Mesenteric fat pad (tissue), 1 donor: ENCODE measurements around the gene SULT2A1. TPM values are rescaled to one million over a fixed set of nuclear protein-coding genes. Genes with fewer than 3 reads are reported as not detected.
"Not testable (repeated sequence)": the region's sequence is repeated elsewhere in the genome, so short reads cannot be mapped to it uniquely, and the experiment has no call there.

ENCODE experiments used
- DNase-seq: peaks from one replicate; pipeline ENCODE4 v3.0.0-alpha.2; 2020; ENCODE audit warnings: low spot score
- total RNA-seq: library from RNA; stranded (reverse); fragmentation: NEBNext Ultra II Directional; extraction: Animal tissue kit (Norgen Biotek cat#: 25700); gene quantifications from one replicate; pipeline ENCODE4 v1.2.1, GENCODE V29; 2021
- donor health status: DM: yes; HTN: yes; CAD: no.

SULT2A1 gene
- total RNA-seq, 1 donor from 2014 or later: not detected

DNA sequence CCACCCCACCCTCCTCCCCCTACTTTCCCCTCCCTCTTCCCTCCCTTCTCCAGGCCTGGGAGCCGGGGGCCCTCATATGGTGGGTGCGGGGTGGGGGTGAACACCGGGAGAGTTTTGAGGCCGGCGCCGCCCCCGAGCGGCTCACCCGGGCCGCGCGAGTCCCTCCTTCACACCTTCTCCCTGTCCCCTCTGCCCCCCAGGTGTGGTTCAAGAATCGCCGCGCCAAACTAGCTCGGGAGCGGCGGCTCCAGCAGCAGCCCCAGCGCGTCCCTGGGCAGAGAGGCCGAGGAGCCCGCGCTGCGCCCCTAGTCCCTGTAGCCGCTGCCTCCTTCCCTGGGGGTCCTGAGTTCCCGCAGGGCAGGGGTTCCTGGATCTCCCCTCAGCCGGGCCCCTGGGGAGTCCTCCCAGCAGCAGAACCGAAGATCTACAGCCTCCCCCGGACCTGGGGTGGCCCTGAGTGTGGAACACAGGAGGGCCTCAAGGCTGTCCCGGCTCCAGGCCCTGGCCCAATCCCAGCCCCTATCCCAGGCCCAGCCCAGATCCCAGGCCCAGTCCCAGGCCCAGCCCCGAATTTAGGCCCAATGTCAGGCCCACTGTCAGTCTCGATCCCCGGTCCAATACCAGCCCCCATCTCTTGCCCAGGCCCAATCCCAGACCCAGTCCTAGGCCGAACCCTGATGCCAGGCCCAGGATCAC is 25.4 kb downstream of the SULT2A1 start:
- no peak for DNase-seq

DNA sequence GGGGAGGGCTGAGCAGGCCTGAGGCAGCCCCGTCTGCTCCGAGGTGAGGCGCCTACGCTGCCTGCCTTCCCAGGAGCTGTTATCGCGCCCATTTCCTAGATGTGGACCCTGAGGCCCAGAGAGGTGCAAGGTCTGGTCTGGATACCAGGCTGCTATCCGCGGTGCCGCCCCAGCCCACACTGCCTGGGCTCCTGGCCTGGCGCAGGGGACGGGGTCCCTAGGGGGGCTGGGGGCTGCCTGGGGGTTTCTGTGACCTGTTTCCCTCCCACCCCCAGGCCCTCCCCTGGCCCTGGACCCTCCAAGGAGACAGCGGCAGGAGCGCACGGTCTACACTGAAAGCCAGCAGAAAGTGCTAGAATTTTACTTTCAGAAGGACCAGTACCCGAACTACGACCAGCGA is 26.3 kb downstream of the SULT2A1 start:
- DNase-seq: not testable (repeated sequence)

DNA sequence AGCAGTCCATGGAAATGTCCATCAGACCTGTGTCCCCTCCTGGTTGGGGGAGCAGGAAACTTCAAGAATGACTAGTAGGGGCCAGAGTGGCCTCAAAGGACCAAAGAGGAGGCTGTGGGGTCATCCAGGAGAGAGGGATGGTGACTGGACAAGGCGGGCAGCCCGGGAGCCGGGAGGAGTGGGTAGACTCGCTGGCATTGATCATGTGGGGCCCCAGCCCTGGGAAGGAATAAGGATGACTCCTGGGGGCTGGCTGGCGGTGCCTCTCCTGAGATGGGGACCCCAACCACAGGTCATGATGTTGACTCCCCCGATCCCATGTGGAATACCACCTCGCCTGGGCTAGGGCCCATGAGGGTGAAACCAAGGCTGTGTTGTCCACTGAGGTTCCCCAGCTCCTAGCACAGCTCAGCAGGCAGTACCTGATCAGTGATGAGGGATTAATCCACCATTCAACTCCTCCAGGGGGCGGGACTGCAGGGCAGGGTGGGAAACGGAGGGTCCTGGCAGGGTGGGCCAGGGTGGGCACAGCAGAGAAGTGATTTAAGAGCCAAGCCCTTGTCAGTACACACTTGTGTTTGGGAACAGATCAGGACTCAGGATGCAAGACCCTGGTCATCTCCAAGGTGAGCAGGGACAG is 27.3 kb downstream of the SULT2A1 start, which contains the start of gene TPRX2:
Gene TPRX2, plus strand, starts transcription at position 590 of the 640 bp plus-strand sequence. Its CDS starts 12 bp downstream, at position 602.
- not testable (repeated sequence) for DNase-seq

DNA sequence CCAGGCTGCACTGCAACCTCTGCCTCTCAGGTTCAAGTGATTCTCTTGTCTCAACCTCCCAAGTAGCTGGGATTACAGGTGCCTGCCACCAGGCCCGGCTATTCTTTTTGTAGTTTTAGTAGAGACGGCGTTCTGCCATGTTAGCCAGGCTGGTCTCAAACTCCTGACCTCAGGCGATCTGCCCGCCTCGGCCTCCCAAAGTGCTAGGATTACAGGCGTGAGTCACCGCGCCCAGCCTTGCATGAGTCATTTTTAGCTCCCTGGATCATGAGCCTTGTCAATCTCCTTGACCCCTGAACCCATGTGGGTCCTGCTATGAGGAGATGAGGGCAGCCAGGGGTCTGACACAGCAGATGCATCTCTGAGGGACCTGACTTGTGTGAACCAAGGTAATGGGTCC is 27.9 kb downstream of the SULT2A1 start:
- not testable (repeated sequence) for DNase-seq

DNA sequence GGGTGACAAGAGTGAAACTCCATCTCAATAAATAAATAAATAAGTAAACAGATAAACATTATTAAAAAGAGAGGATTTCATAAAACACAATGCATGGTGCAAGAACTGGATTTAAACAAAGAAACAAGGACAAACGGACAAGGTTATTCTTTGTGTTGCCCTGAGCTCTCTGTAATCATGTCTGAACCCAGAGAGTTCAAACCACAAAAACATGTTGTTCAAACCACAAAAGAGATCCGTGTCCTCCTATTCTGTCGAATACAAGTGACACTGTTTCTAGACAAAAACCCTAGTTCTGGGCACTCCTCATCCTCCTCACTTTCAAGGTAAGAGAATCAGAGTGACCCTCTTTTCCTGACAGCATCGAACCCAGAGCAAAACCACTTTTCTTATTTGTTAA is 31.7 kb downstream of the SULT2A1 start:
- DNase-seq: no peak

DNA sequence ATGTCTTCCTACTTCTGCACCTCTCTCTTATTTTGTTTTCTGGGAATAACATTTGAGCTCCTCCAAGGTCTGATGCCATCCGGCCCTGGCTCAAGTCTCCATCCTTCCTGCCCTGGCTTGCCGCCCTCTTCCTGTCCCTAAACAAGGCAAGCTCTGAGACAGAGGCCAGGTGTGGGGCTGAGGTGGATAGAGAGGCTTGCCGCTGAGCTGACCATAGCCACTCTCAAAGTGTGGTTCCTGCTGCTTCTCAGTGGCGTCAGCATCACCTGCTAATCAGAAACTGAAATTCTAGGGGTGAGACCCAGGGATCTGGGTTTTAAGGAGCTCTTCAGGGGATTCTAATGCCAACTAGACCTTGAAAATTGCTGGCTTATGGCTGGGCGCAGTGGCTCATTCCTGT is 33.1 kb downstream of the SULT2A1 start:
- DNase-seq: no peak

DNA sequence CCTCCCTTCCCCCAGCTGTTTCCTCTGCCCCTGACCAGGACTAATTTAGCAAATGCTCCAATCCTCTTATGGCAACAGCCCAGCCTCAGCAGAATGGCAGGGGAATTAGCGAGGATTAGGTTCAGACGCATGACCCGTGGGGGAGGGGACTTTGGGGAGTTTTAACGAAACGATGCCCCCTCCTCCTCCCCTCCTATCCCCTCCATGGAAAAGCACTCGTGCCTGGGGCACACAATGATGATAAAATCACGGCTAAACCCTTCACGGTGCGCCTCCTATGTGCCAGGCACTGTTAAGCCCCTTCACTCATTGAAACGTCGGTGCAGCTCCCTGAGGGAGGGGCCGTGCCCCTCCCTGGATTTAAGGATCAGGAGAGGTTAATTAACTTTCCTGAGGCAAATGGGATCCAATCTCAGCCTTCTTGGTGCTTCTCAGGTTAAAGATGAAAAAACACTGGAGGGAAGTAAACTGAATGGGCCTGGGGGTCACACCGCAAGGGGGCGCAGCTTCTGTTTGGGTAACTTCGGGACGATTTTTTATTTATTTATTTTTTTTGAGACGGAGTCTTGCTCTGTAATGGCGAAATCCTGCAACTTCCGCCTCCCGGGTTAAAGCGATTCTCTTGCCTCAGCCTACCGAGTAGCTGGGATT is 37.2 kb downstream of the SULT2A1 start:
- DNase-seq: no peak

DNA sequence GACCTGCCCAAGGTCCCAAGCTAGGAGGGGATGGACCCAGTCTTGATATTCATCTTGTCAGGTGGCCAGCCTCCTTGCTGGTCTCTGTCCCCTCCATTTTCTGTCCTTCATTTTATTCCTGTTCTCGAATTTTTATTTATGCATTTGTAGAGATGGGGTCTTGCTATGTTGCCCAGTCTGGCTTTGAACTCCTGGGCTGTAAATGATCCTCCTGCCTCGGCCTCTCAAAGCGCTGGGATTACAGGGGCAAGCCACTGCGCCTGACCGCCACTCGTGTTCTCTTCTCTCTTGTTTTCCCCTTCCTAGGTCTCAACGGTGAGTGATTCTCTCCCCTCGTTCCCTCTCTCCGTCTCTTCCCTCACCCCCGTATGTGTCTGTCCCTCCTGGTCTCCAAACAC is 37.7 kb downstream of the SULT2A1 start:
- no peak for DNase-seq

DNA sequence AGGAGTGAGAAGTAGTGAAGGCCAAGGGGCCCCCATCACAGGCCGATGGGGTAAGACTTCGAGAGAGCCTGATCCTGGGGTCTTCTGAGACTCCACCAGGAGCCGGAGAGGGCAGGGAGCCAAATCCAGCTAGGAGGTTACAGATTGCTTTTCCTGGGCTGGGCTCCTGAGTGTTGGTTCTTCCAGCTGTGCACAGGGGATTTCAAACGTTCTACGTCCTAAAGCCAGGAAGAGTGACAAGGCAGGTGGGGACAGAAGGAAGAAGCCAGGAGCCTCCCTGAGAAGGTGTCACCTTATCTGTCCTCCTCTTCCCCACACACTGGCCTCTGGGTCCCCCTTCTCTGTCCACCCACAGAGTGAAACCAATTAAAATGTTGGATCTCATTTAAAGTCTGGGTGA is 43.2 kb downstream of the SULT2A1 start:
- no peak for DNase-seq

DNA sequence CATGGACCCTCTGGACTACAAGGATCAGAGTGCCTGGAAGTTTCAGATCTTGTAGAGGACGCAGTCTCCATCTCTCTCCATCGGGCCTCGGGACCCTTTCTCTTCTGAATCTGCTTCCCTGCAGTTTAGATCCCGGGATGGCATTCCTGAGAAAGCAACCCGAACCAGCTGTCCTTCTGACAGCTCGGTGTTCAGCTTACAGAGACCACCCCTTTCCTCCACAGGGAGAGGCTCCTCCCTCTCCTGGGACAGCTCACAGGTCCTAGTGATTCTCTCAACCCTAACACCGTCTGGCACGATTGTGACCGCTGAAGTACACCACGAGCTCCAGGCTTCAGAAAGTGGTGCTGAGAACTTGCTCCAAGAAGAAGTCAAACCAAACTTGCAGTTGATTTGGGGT is 46.2 kb downstream of the SULT2A1 start:
- DNase-seq: no peak

DNA sequence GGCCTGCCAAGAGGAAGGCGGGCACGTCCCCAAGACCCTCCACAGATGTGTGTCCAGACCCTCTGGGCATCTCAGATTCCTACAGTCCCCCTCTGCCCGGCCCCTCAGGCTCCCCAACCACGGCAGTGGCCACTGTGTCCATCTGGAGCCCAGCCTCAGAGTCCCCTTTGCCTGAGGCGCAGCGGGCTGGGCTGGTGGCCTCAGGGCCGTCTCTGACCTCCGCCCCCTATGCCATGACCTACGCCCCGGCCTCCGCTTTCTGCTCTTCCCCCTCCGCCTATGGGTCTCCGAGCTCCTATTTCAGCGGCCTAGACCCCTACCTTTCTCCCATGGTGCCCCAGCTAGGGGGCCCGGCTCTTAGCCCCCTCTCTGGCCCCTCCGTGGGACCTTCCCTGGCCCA is 46.7 kb downstream of the SULT2A1 start:
- DNase-seq: no peak

DNA sequence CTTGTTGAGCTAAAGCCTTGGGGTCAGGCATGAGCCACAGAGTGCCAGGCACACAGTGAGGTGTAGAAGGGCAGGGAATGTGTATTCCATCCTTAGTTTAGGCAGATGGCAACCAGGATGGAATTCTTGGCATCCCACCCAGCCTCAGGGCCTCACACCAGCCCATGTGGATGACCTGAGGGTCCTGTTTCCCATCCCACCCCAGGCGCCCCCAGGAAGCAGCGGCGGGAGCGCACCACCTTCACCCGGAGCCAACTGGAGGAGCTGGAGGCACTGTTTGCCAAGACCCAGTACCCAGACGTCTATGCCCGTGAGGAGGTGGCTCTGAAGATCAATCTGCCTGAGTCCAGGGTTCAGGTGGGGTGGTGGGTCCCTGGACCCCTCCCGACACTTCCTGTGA is 50.1 kb downstream of the SULT2A1 start:
- no peak for DNase-seq

DNA sequence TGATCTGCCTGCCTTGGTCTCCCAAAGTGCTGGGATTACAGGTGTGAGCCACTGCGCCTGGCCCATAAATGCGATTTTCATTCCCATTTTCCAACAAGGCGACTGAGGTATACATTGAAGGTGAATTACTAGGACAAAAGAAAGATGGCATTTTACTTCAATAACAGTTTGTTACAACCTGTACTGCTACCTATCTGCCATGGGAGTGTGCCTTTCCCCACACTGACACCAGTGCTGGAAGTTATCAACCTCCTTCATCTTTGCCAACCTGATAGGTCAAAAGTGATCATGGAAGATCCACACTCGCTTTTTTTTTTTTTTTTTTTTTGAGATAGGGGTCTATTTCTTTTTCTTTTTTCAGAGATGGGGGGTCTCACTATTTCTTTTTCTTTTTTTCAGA is 53.4 kb downstream of the SULT2A1 start:
- DNase-seq: no peak

DNA sequence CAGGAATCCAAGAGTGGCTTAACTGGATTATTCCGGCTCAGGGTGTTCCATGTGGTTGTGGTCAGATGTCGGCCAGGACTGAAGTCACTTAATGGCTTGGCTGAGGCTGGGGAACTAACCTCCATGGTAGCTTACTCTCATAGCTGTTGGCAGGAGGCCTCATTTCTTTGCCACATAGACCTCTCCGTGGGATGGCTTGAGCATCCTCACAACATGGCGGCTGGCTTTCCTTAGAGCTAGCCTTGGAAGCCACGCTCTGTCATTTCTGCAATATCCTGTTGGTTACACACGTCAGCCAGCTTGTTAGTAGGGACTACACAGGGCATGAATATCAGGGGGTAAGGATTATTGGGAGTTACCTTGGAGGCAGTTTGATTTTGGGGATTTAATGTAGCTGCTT is 59.3 kb downstream of the SULT2A1 start:
- no peak for DNase-seq

DNA sequence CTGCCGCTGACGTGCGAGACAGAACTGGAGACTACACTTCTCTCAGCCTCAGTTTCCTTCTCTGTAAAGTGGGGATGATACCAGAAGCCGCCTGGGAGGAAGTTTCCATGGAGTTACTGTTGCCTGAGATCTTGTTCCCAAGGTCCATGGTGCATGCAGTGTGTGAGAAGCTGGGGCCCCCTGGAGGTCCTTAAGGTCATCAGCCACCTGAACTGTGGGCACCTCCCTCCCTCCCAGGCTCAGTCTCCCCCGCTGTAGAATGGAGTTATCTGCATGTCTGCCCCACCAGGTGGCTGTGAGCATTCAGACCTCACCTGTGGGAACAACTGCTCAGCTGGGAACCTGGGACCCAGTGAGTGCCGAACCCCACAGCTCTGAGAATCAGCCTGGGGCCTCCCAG is 61.7 kb downstream of the SULT2A1 start:
- DNase-seq: no peak

DNA sequence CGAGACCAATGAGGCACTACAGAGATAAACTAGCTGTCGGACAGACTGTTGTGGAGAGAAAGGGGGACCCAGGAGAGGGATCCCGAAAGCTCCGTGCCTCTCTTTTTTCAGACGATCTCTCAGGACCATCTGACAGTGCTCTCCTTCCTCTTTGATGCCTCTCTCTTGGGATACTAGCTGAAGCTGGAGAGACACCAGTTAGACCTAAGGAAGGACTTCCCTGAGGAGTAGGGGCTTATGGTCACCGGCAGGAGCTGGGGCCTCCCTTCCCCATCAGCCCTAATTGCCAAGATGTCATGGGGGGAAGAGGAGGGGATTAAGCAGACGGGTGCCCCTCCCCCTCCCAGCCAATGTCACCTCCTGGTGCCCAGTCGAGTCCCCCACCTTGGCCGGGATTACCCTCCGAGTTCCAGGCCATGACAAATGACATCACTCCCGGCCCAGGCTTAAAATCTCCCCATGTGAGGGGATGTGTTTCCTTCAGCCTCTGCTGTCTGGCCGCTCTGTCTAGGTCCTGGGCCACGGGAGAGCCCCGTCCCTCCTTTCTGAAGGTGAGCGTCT is 64.6 kb downstream of the SULT2A1 start, which contains the start of gene CRX:
Gene CRX, plus strand, starts transcription at position 478 of the 561 bp plus-strand sequence. CDS start 12,507 bp downstream, outside the sequence.
- DNase-seq: no peak

Other genes starting within 250 kb of the SULT2A1 start
- 327 TPM for gene EHD2, start 172.9 kb downstream of the SULT2A1 start, total RNA-seq
- 194 TPM for gene NOP53, start 140.8 kb downstream of the SULT2A1 start, total RNA-seq
- 232 TPM for gene SELENOW, start 107.6 kb downstream of the SULT2A1 start, total RNA-seq
- not detected for gene TPRX1, start 81.8 kb downstream of the SULT2A1 start, total RNA-seq
- not detected for gene CRX, start 64.4 kb downstream of the SULT2A1 start, total RNA-seq
- gene TPRX2, start 27.1 kb downstream of the SULT2A1 start, total RNA-seq: not detected
- not detected for gene BSPH1, start 105.9 kb upstream of the SULT2A1 start, total RNA-seq
- gene ELSPBP1, start 108.3 kb upstream of the SULT2A1 start, total RNA-seq: not detected
- gene CABP5, start 157.8 kb upstream of the SULT2A1 start, total RNA-seq: not detected
- gene PLA2G4C, start 224.5 kb upstream of the SULT2A1 start, total RNA-seq: 7.1 TPM